ENCODE data around the gene RERE.

Gene RERE

DNA sequence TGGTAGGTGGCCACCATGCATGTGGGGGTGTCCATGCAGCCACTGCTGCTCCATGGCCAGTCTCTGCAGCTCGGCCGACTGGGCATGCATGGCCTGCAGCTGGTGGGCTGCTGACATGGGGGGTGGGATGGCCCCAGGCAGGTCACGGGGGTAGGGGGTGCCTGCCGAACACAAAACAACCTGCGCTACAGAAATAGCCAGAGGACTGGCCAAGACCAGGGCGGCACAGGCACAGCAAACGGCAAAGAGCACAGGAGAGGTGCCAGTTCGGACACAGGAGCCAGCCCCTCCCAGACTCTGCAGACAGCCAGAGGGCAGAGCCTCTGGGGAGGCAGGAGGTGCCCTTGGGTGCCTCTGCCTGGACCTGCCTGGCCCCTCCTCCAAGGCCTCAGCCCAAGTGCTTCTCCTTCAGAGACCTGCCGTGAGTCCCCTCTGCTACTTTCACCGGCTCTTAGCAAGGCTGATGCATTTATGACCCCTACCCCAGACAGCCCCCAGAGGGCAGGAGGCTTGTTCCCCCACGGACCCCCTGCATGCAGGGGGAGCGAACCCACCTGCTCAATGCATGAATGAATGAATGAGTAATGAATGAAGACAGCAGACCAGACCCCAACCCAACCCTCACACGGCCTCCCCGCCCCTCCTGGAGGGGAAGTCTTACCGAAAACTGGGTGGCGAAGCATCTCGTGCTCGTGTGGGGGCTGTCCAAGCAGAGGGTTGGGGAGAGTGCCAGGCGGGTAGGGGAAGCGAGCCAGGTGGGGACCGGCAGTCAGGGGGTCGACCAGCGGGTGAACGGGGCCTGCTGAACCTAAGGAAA is 461.8 kb downstream of the RERE start:
- DNase-seq: no peak

DNA sequence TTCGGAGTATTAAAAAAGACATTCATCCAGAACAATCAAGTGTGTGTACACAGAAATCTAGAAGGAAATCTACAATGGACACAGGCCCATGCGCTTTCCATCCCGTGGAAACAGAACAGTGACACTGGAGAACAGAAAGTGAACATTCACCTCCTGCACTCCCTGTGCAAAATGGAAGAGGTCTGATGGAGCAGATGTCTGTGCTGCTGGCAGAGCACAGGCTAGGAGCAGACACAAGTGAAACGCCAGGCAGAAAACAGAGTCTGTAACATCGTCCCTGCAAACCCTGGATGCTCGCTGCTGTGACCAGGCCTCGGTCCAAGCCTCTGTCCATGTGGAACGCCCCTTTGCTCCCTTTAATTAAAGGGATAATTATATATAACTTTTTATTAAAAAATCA is 463.4 kb downstream of the RERE start:
- no peak for DNase-seq

GRCh38 chr1:8352886-8353785 is 464.3 kb downstream of the RERE start:
- DNase-seq: no peak

DNA sequence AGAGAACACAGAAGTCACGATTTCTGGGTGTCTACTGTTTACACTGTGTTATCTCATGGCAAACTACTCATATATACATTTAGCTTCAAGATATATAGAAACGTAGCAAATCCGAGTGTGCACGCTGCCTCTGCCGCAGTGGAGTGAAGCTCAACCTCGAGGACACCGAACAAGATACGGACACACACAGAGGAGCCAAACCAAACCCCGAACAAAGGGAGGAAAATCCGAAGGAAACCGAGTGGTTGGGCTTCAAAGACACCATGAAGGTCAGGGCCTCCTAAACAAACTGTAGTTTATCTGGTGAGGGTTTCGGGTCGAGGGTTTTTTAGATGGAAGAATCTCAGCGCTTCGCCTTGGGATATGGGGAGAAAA is 465.0 kb downstream of the RERE start:
- DNase-seq: no peak

DNA sequence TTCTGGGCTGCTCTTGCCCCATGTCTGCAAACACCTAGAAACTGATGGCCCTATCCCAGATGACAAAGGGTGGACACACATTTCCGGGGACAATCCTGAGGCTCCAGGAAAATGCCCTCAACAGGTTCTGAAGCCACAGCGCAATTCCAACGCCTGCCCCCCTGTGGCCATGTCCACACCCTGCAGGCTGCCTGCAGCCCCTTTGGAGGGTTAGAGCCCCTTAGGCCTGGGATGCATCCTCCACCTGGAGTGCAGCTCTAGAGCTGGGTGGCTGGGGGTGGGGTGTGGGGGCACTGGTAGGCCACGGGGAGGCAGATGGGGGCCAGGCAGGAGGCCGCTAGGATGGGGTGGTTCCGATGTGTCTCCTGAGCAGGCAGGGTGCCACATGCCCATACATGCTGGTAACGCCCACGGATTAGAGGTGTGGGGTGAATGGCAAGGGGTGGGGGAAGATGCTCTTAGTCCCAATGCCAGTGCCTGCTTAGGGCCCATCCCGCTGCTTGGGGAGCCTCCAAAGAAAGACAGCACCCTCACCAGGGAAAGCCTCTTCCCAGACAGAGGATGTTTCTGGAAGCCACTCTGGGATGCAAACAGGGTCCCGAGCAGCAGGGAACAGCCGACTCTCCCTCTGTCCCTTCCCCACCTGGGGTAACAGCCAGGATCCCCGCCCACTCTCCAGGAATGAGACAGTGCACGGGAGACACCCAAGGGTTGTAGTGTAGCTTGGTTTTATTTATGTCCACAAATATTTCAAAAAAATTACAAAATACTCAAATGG is 465.6 kb downstream of the RERE start:
- DNase-seq: peak; percentile 11

DNA sequence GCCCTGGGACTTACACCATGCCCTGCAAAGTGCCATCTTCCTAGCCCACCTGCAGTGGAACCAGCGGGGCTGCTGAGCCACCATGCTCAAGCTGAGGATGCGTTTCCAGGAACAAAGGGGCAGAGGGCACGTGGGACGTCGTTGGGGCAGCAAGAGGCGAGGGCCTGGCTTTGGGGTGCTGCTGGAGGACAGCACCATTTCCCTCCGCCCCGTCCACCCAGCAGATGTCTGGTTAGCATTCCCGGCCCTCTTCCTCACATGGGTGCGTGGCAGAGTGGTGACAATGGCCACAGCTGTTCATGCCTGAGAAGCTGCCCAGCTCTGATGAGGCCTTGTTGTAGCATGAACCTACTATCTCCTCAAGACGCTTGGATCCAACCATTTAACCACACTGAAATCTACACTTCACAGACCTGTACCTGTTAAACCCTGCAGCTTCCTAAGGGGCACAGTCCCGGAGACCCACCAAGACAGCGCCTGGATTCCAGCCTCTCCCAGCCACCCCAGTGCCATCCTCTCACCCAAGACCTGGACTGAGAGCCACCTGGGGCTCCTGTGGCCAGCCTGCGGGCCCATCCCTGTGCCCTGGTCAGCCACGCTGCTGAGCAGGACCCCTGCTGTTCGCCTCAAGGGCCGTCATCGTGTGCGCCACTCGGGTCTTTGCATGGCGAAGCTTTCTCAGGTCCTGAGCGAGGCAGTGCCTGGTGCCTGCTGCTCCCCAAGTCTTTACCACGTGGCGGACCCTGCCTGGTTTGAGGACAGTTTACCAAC is 466.3 kb downstream of the RERE start:
- DNase-seq: no peak

DNA sequence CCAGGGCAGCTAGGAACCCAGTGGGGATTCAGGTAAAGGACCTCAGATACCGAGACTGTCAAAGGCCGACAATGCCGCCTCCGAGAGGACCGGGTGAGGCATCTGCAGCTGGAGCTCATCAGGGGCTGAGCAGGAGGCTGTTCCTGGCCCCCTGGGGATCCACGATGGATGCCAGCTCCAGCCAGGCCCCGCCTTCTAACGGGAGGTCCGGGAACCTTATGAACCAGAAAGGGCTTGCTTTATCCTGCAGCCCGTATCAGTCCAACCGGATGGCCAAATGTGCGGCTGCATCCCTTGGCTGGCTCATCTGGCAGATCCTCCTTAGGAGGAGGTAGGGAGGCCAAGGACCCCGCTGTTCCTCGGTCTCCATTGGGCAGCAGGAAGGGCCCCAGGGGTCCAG is 467.5 kb downstream of the RERE start:
- DNase-seq: no peak

- no peak for DNase-seq
These were observed 468.0 kb downstream of the RERE start for GRCh38 chr1:8349473-8349865.

- DNase-seq: peak; percentile 72 to 73
These were observed 468.5 kb downstream of the RERE start for GRCh38 chr1:8348777-8349472.

GRCh38 chr1:8348047-8348776 is 469.2 kb downstream of the RERE start:
- no peak for DNase-seq

GRCh38 chr1:8347635-8348034 is 469.8 kb downstream of the RERE start:
- DNase-seq: no peak

- no peak for DNase-seq
These were observed 471.6 kb downstream of the RERE start for GRCh38 chr1:8345621-8346415.

GRCh38 chr1:8344893-8345507 is 472.4 kb downstream of the RERE start:
- no peak for DNase-seq

DNA sequence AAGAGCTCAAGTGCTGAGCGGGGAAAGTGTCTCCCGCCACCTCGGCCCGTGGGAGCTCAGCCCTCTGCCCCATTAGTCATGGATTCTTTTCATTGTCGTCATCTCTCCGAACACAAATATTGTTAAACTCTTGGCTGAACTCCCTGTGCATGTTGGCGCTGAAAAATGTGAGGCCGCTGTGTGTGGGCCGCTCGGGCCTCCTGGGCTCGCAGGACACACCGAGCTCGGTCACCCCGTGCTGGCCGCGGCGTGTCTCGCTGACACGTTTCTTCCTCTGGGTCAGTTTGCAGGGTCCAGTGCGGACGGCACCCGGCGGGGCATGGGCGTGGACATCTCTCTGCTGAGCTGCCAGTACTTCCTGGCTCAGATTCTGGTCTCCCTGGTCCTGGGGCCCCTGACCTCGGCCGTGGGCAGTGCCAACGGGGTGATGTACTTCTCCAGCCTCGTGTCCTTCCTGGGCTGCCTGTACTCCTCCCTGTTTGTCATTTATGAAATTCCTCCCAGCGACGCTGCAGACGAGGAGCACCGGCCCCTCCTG is 473.9 kb downstream of the RERE start:
- no peak for DNase-seq

DNA sequence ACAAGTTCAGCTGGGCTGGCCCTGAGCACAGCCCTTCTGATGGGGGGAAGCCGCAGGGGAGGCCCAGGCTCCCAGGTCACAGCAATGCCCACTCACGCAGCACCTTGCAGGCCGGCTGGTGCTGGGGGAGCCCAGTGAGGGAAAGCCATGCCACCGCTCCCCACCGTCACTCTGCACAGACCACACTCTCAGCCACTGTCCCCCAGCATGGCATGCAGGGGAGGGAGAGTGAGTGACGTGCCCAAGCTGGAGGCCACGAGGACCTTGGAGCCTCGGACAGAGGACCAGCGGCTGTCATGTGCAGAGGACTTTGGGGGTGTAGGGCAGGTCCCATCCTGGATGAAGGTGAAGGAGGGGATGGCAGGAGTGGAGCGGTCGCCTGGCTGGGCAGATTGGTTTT is 474.4 kb downstream of the RERE start:
- no peak for DNase-seq

- no peak for DNase-seq
These were observed 475.1 kb downstream of the RERE start for GRCh38 chr1:8342325-8342724.

- DNase-seq: no peak
These were observed 477.0 kb downstream of the RERE start for GRCh38 chr1:8340448-8340847.

DNA sequence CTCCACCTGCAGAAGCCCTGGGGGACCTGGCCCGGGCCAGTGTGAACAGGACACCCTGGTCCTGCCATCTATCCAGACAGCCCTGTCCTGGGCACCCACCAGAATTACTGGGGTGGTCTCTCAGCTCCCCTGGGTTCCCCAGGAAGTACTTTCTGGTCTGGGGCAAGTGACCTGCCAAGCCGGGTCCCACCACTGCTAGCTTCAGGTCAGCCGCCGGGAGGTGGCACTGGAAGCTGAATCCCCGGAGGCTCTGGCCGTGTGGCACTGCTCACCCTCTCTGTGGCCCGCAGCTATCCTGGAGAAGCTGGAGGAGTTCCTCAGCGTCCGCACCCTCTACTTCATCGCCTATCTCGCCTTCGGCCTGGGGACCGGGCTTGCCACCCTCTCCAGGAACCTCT is 478.2 kb downstream of the RERE start:
- DNase-seq: no peak

DNA sequence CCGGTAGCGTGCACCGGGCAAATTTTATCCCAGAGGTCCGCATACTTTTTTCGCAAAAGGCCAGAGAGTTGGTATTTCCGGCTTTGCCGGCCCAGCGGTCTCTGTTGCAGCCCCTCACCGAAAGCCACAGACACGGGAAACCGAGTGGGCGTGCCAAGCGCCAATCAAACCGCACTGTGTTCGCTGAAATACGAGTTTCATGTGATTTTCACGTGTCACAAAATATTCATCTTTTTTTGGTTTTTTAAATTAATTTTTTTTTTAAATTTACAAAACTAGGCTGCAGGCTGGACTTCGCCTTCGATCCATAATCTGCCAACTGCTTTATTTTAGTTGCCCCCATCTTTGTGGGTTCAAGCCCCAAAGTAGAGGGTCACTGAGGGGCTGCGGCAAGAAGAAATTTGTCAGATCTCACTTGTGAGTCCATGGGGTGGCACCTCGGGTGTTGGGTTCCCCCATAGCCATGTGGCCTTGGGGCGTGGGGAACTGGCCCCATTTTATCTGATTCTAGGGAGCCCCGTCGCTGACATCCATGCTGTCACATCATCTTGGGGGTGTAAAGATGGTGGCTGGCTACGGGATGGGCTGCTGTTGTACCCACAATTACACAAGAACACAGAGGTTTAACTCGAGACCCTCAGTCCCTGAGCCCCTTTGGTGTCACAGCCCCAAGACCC is 478.8 kb downstream of the RERE start:
- no peak for DNase-seq
